HepG2 (cell line): ENCODE data around the gene CUL4B. TPM values are rescaled to one million over a fixed set of nuclear protein-coding genes. Genes with fewer than 3 reads are reported as not detected.
A peak's percentile ranks its signal among the peaks of the same experiment; 100 is the strongest.

Experiments
- BCL6 ChIP-seq: IDR thresholded peaks from 2 replicates; pipeline ENCODE4 v1.6.1; 2016; ENCODE audit warnings: missing genetic modification reagents, missing compliant biosample characterization
- DZIP1 ChIP-seq: sonication (generic); formaldehyde crosslinking; IDR thresholded peaks from 2 replicates; pipeline ENCODE4 v1.5.0; 2020; ENCODE audit warnings: mild to moderate bottlenecking, missing genetic modification reagents
- HDAC1 ChIP-seq: sonication (generic); formaldehyde crosslinking; IDR thresholded peaks from 2 replicates; pipeline ENCODE4 v1.5.1; 2020; ENCODE audit warnings: mild to moderate bottlenecking, missing genetic modification reagents
- HMG20B ChIP-seq: conservative IDR thresholded peaks from 2 replicates; pipeline ENCODE4 v1.6.1; 2016; ENCODE audit warnings: missing genetic modification reagents, missing compliant biosample characterization
- MAFF ChIP-seq: IDR thresholded peaks from 2 replicates; pipeline ENCODE4 v1.6.1; 2011; ENCODE audit warnings: low read depth, low read length, improper control_type of control experiment
- MIER2 ChIP-seq: IDR thresholded peaks from 2 replicates; pipeline ENCODE4 v1.6.1; 2016; ENCODE audit warnings: missing biosample characterization, missing genetic modification reagents
- PBX2 ChIP-seq: IDR thresholded peaks from 2 replicates; pipeline ENCODE4 v1.6.1; 2016; ENCODE audit warnings: control low read depth
- RBFOX2 ChIP-seq: fragments of 200-400 bp; formaldehyde crosslinking; IDR thresholded peaks from 2 replicates; pipeline ENCODE4 v1.6.1; 2017; ENCODE audit warnings: low read depth, mild to moderate bottlenecking, low read length
- SALL1 ChIP-seq: sonication (generic); formaldehyde crosslinking; IDR thresholded peaks from 2 replicates; pipeline ENCODE4 v1.8.0; 2022; ENCODE audit warnings: mild to moderate bottlenecking, missing genetic modification reagents
- SNAPC5 ChIP-seq: sonication (generic); formaldehyde crosslinking; IDR thresholded peaks from 2 replicates; pipeline ENCODE4 v1.8.1; 2023; ENCODE audit warnings: mild to moderate bottlenecking, missing genetic modification reagents, borderline replicate concordance
- STAT5B ChIP-seq: sonication (generic); formaldehyde crosslinking; IDR thresholded peaks from 2 replicates; pipeline ENCODE4 v1.4.0; 2020; ENCODE audit warnings: missing genetic modification reagents
- ZBTB10 ChIP-seq: sonication (generic); formaldehyde crosslinking; IDR thresholded peaks from 2 replicates; pipeline ENCODE4 v1.4.0; 2020; ENCODE audit warnings: missing genetic modification reagents, borderline replicate concordance
- ZBTB37 ChIP-seq: sonication (generic); formaldehyde crosslinking; IDR thresholded peaks from 2 replicates; pipeline ENCODE4 v1.4.0; 2020; ENCODE audit warnings: mild to moderate bottlenecking, missing genetic modification reagents
- ZNF589 ChIP-seq: sonication (generic); formaldehyde crosslinking; conservative IDR thresholded peaks from 2 replicates; pipeline ENCODE4 v1.8.0; 2022; ENCODE audit warnings: mild to moderate bottlenecking, moderate library complexity, missing genetic modification reagents
- ZNF629 ChIP-seq: sonication (generic); formaldehyde crosslinking; conservative IDR thresholded peaks from 2 replicates; pipeline ENCODE4 v1.5.0; 2020; ENCODE audit warnings: missing genetic modification reagents
- ZNF639 ChIP-seq: conservative IDR thresholded peaks from 2 replicates; pipeline ENCODE4 v1.6.1; 2018; ENCODE audit warnings: missing genetic modification reagents
- ZNF746 ChIP-seq: sonication (generic); formaldehyde crosslinking; IDR thresholded peaks from 2 replicates; pipeline ENCODE4 v1.8.0; 2022; ENCODE audit warnings: mild to moderate bottlenecking, missing genetic modification reagents
- ZNF761 ChIP-seq: sonication (generic); formaldehyde crosslinking; conservative IDR thresholded peaks from 2 replicates; pipeline ENCODE4 v1.4.0; 2020; ENCODE audit warnings: mild to moderate bottlenecking, missing genetic modification reagents
- ZNF891 ChIP-seq: sonication (generic); formaldehyde crosslinking; IDR thresholded peaks from 2 replicates; pipeline ENCODE4 v1.5.0; 2020; ENCODE audit warnings: mild to moderate bottlenecking, missing genetic modification reagents
- polyA plus RNA-seq, 8 experiments: library from polyadenylated mRNA; depleted of rRNA in 3 of 8; stranded (reverse) in 7 of 8; unstranded in 1 of 8; fragments of >200 nt; fragmentation: Illumina TruSeq in 4 of 8; extraction: Trizol in 4 of 8; gene quantifications; 2 replicates each; pipeline versions ENCODE4 v1.2.1 to v1.2.3, GENCODE V29; 2011 to 2016; ENCODE audit warnings: low read depth in 4 of 8, missing spikeins in 1 of 8, mixed read lengths in 1 of 8; ENCODE audit not compliant: insufficient read depth in 1 of 8
- total RNA-seq, 5 experiments: library from RNA; depleted of rRNA; stranded (reverse); fragments of >200 nt; fragmentation: Illumina TruSeq; extraction: Trizol; gene quantifications; 2 replicates each; pipeline ENCODE4 v1.2.3, GENCODE V29; 2016; ENCODE audit warnings: low read depth in 1 of 5

The CUL4B gene
- total and polyA plus RNA-seq, 2 of the 13 experiments (the other 11 are each of a cell fraction or from before 2014, with no cell fraction given), result 21.6 to 28.5 TPM

- TF ChIP-seq ZBTB10 (CRISPR knock-in tag) (no peak), ZNF589 (CRISPR knock-in tag) (no peak; the same call in 1 of the 2 replicates), SNAPC5 (CRISPR knock-in tag) (no peak), SALL1 (CRISPR knock-in tag) (no peak; the same call in 1 of the 2 replicates), RBFOX2 (peak; percentile 73), ZNF891 (no peak), ZNF629 (CRISPR knock-in tag) (no peak), ZBTB37 (no peak), DZIP1 (CRISPR knock-in tag) (no peak), BCL6 (CRISPR knock-in tag) (no peak), MAFF (no peak), ZNF746 (CRISPR knock-in tag) (peak; percentile 70; the same call in 1 of the 2 replicates), MIER2 (no peak), ZNF639 (CRISPR knock-in tag) (no peak), PBX2 (no peak), STAT5B (CRISPR knock-in tag) (no peak), ZNF761 (CRISPR knock-in tag) (no peak), HMG20B (CRISPR knock-in tag) (no peak), HDAC1 (CRISPR knock-in tag) (no peak; the same call in 1 of the 2 replicates)
Observed at GRCh38 chrX:120560842-120561633, at the start of gene CUL4B (continued).
